ENCODE data around the gene LINGO3. TPM values are rescaled to one million over a fixed set of nuclear protein-coding genes. Genes with fewer than 3 reads are reported as not detected.

Gene LINGO3
- total and polyA plus RNA-seq, 2 of the 8 experiments (the other 6 are each of a cell fraction or from before 2014, with no cell fraction given), result 0.59 TPM; not detected in 1

DNA sequence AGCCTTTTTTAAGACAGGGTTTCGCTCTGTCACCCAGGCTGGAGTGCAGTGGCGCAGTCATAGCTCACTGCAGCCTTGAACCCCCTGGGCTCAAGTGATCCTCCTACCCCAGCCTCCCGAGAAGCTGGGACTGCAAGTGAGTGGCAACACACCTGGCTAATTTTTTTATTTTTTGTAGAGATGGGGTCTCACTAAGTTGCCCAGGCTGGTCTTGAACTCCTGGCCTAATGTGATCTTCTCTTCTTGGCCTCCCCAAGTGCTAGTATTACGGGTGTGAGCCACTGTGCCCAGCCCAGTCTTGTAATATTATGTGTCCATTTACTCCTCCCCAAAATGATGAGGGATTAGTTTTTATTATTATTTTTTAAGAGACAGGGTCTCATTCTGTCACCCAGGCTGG lies 3.1 kb upstream of the LINGO3 start:
- H2AFZ ChIP-seq (ENCODE audit: low read length), result no peak overlapping the region
- H3K9ac ChIP-seq (replicated peaks in 1 of 4; ENCODE audit: extremely low read depth in 1 of 4, low read depth in 3 of 4, low read length in 3 of 4), result no peak overlapping the region
- 92% methylated on average over 4 of the region's 4 CpGs; no CpG with 5 or more reads in 1 of the 2 experiments for WGBS, 2 experiments (ENCODE audit: extremely low coverage in 1 of 2, insufficient coverage in 1 of 2, insufficient read length in 1 of 2, insufficient replicate concordance in 2 of 2, low coverage in 1 of 2, low lambda C conversion rate in 2 of 2, missing lambda C conversion rate in 1 of 2)
- CTCF ChIA-PET (ENCODE audit: partially characterized antibody), result interaction anchor here (0.6 to 9.8 kb wide), 6 partner anchors 9 to 694 kb away, joined by 3 to 106 read pairs (median 4); no protein-coding TSS in a partner anchor
- H3K9me3 ChIP-seq (ENCODE audit: insufficient read depth in 2 of 2, low read depth in 1 of 2, low read length in 1 of 2), result no peaks in the 10 kb centered on the region
- H3K79me1 ChIP-seq (ENCODE audit: low read depth, low read length), result no peaks in the 10 kb centered on the region
- FAIRE-seq (no peak), DNase-seq (ENCODE audit: low read depth in 1 of 2, low spot score in 2 of 2) (no peak)
- H3K4me3 ChIP-seq (ENCODE audit: extremely low read depth in 1 of 4, insufficient read depth in 2 of 4, low read depth in 3 of 4, low read length in 4 of 4), result no peak overlapping the region
- no peak overlapping the region for H2BK20ac ChIP-seq (ENCODE audit: low read length)
- H2BK5ac ChIP-seq (ENCODE audit: low read depth, low read length), result no peak overlapping the region
- no peak overlapping the region for H3K27ac ChIP-seq (ENCODE audit: low read depth, low read length)
- no peak overlapping the region for H3K4me2 ChIP-seq (ENCODE audit: insufficient read depth in 1 of 2, low read depth in 2 of 2, low read length in 2 of 2)
- no peak overlapping the region for H2AK5ac ChIP-seq (ENCODE audit: low read depth, low read length)
- H3K27me3 ChIP-seq (replicated peaks in 1 of 4; ENCODE audit: control insufficient read depth in 3 of 4, extremely low read depth in 1 of 4, insufficient read depth in 3 of 4, low read length in 3 of 4), result peaks cover 7 to 30% (median 23%) of the 10 kb centered on the region in 4 experiments
- no peak overlapping the region for H3K14ac ChIP-seq (ENCODE audit: insufficient read length)
- no peak overlapping the region for H2BK120ac ChIP-seq (replicated peaks; ENCODE audit: low read depth, low read length)
- H4K91ac ChIP-seq (replicated peaks; ENCODE audit: insufficient read length, low read length), result no peak overlapping the region
- H3K79me2 ChIP-seq (ENCODE audit: control insufficient read depth in 1 of 2, insufficient read depth in 2 of 2, low read length in 2 of 2), result no peaks in the 10 kb centered on the region
- no peak overlapping the region for H3K4ac ChIP-seq (replicated peaks; ENCODE audit: insufficient read length, low read depth, low read length)
- TF ChIP-seq JUND (IDR thresholded peaks at IDR 0.05; ENCODE audit: low read length) (no peak), SIRT6 (IDR thresholded peaks at IDR 0.05; ENCODE audit: low read length) (no peak), FOSL1 (IDR thresholded peaks at IDR 0.05; ENCODE audit: insufficient read depth, low read depth, low read length) (no peak), POU5F1 (IDR thresholded peaks at IDR 0.05; ENCODE audit: low read depth, low read length) (no peak), PHF8 (conservative IDR thresholded peaks at IDR 0.05; ENCODE audit: low read depth, low read length) (no peak), SP1 (IDR thresholded peaks at IDR 0.05; ENCODE audit: low read depth, low read length) (no peak), CTCF (IDR thresholded peaks at IDR 0.05; ENCODE audit: control extremely low read depth in 1 of 3, insufficient read depth in 1 of 3, low read depth in 1 of 3, low read length in 3 of 3) (no peak)
- no peak overlapping the region for H3K56ac ChIP-seq (replicated peaks; ENCODE audit: insufficient read length, low read depth, low read length)
- no peak overlapping the region for H3K23ac ChIP-seq (ENCODE audit: insufficient read length)
- no peak overlapping the region for H3K18ac ChIP-seq (ENCODE audit: extremely low read depth, low read length)
- peaks cover 2% of the 10 kb centered on the region; the same call in 1 of the 2 replicates for H3K23me2 ChIP-seq (ENCODE audit: low read depth, low read length)
- POLR2A ChIA-PET (ENCODE audit: partially characterized antibody), result interaction anchor here (1.0 to 4.4 kb wide), 4 partner anchors 9 to 41 kb away, joined by 3 to 16 read pairs (median 3); no protein-coding TSS in a partner anchor
- no peak overlapping the region for H4K8ac ChIP-seq (ENCODE audit: extremely low read depth, insufficient read depth, low read length)
- no peak overlapping the region for H2BK12ac ChIP-seq (ENCODE audit: low read depth, low read length)
- peaks cover 0 to 13% (median 1%) of the 10 kb centered on the region in 4 experiments; a peak in 4 of 7 replicates for H3K4me1 ChIP-seq (replicated peaks in 1 of 4; ENCODE audit: control insufficient read depth in 3 of 4, insufficient read depth in 4 of 4, low read length in 3 of 4)
- H3K36me3 ChIP-seq (ENCODE audit: control insufficient read depth in 2 of 4, insufficient read depth in 4 of 4, low read length in 3 of 4), result no peaks in the 10 kb centered on the region
- no peak overlapping the region for H4K5ac ChIP-seq (ENCODE audit: insufficient read length, low read depth, low read length)
- peaks cover 0 to 3% of the 10 kb centered on the region in 2 experiments for H4K20me1 ChIP-seq (replicated peaks in 1 of 2; ENCODE audit: control insufficient read depth in 1 of 2, insufficient read depth in 2 of 2, low read length in 2 of 2)
- no peak overlapping the region for H2BK15ac ChIP-seq (ENCODE audit: low read length)
